ENCODE results near the gene HS3ST3A1.

HS3ST3A1 gene

GRCh38 chr17:13475574-13476223 lies 126.0 kb downstream of the HS3ST3A1 start:
- Histone ChIP-seq H3K9me3 (ENCODE audit: control insufficient read depth, low read length) (peaks cover 2% of the 10 kb centered on the region), H3K36me3 (ENCODE audit: control insufficient read depth, insufficient read depth, low read length) (no peaks in the 10 kb centered on the region), H3K4me3 (ENCODE audit: extremely low read depth, insufficient read depth, low read length, poor library complexity, severe bottlenecking) (no peak overlapping the region), H3K4me1 (ENCODE audit: control insufficient read depth, insufficient read depth, low read length, poor library complexity, severe bottlenecking) (peaks cover 14% of the 10 kb centered on the region), H3K27ac (ENCODE audit: low read depth, low read length, severe bottlenecking) (no peak overlapping the region)
- 90 to 100% methylated on average over 1 of the region's 2 CpGs for whole genome bisulfite sequencing, 2 experiments (ENCODE audit: insufficient coverage in 2 of 2)

GRCh38 chr17:13474073-13474800 lies 127.5 kb downstream of the HS3ST3A1 start:
- H3K4me1 ChIP-seq (ENCODE audit: control insufficient read depth, insufficient read depth, low read length, poor library complexity, severe bottlenecking) = peaks cover 14% of the 10 kb centered on the region
- H3K4me3 ChIP-seq (ENCODE audit: extremely low read depth, insufficient read depth, low read length, poor library complexity, severe bottlenecking) = no peak overlapping the region
- 88 to 91% methylated on average over 6 to 7 of the region's 10 CpGs for WGBS, 2 experiments (ENCODE audit: insufficient coverage in 2 of 2)
- no peaks in the 10 kb centered on the region for H3K36me3 ChIP-seq (ENCODE audit: control insufficient read depth, insufficient read depth, low read length)
- no peaks in the 10 kb centered on the region for H3K9me3 ChIP-seq (ENCODE audit: control insufficient read depth, low read length)
- no peak overlapping the region for H3K27ac ChIP-seq (ENCODE audit: low read depth, low read length, severe bottlenecking)

- 100% methylated on average over 2 of the region's 3 CpGs for WGBS, 2 experiments (ENCODE audit: insufficient coverage in 2 of 2)
- Histone ChIP-seq H3K36me3 (ENCODE audit: control insufficient read depth, insufficient read depth, low read length) (no peaks in the 10 kb centered on the region), H3K27ac (ENCODE audit: low read depth, low read length, severe bottlenecking) (no peak overlapping the region)
Measured at GRCh38 chr17:13465678-13466077, 136.1 kb downstream of the HS3ST3A1 start.

GRCh38 chr17:13462673-13463124 lies 139.0 kb downstream of the HS3ST3A1 start:
- Histone ChIP-seq H3K4me1 (ENCODE audit: control insufficient read depth, insufficient read depth, low read length, poor library complexity, severe bottlenecking) (no peaks in the 10 kb centered on the region), H3K27ac (ENCODE audit: low read depth, low read length, severe bottlenecking) (peak overlapping the region; percentile 65), H3K4me3 (ENCODE audit: extremely low read depth, insufficient read depth, low read length, poor library complexity, severe bottlenecking) (no peak overlapping the region), H3K36me3 (ENCODE audit: control insufficient read depth, insufficient read depth, low read length) (no peaks in the 10 kb centered on the region), H3K9me3 (ENCODE audit: control insufficient read depth, low read length) (no peaks in the 10 kb centered on the region)
- 79 to 95% methylated on average over 7 to 8 of the region's 8 CpGs for WGBS, 2 experiments (ENCODE audit: insufficient coverage in 2 of 2)

More at GRCh38 chr17:13465678-13466077, 136.1 kb downstream of the HS3ST3A1 start:
- H3K9me3 ChIP-seq (ENCODE audit: control insufficient read depth, low read length) = no peaks in the 10 kb centered on the region
- no peaks in the 10 kb centered on the region for H3K4me1 ChIP-seq (ENCODE audit: control insufficient read depth, insufficient read depth, low read length, poor library complexity, severe bottlenecking)
- H3K4me3 ChIP-seq (ENCODE audit: extremely low read depth, insufficient read depth, low read length, poor library complexity, severe bottlenecking) = no peak overlapping the region

GRCh38 chr17:13462146-13462545 lies 139.6 kb downstream of the HS3ST3A1 start:
- no peak overlapping the region for H3K4me3 ChIP-seq (ENCODE audit: extremely low read depth, insufficient read depth, low read length, poor library complexity, severe bottlenecking)
- H3K36me3 ChIP-seq (ENCODE audit: control insufficient read depth, insufficient read depth, low read length) = no peaks in the 10 kb centered on the region
- WGBS, 2 experiments (ENCODE audit: insufficient coverage in 2 of 2) = 80 to 100% methylated on average over 1 of the region's 1 CpG
- H3K9me3 ChIP-seq (ENCODE audit: control insufficient read depth, low read length) = no peaks in the 10 kb centered on the region
- H3K27ac ChIP-seq (ENCODE audit: low read depth, low read length, severe bottlenecking) = peak overlapping the region; percentile 65
- no peaks in the 10 kb centered on the region for H3K4me1 ChIP-seq (ENCODE audit: control insufficient read depth, insufficient read depth, low read length, poor library complexity, severe bottlenecking)

GRCh38 chr17:13460261-13461000 lies 141.3 kb downstream of the HS3ST3A1 start:
- Histone ChIP-seq H3K9me3 (ENCODE audit: control insufficient read depth, low read length) (no peaks in the 10 kb centered on the region), H3K4me1 (ENCODE audit: control insufficient read depth, insufficient read depth, low read length, poor library complexity, severe bottlenecking) (no peaks in the 10 kb centered on the region), H3K27ac (ENCODE audit: low read depth, low read length, severe bottlenecking) (no peak overlapping the region), H3K4me3 (ENCODE audit: extremely low read depth, insufficient read depth, low read length, poor library complexity, severe bottlenecking) (no peak overlapping the region), H3K36me3 (ENCODE audit: control insufficient read depth, insufficient read depth, low read length) (no peaks in the 10 kb centered on the region)
- 88 to 100% methylated on average over 1 of the region's 3 CpGs for WGBS, 2 experiments (ENCODE audit: insufficient coverage in 2 of 2)

GRCh38 chr17:13457783-13458182 lies 143.9 kb downstream of the HS3ST3A1 start:
- no peaks in the 10 kb centered on the region for H3K9me3 ChIP-seq (ENCODE audit: control insufficient read depth, low read length)
- H3K4me1 ChIP-seq (ENCODE audit: control insufficient read depth, insufficient read depth, low read length, poor library complexity, severe bottlenecking) = no peaks in the 10 kb centered on the region
- 94 to 100% methylated on average over 1 to 2 of the region's 3 CpGs for WGBS, 2 experiments (ENCODE audit: insufficient coverage in 2 of 2)
- H3K4me3 ChIP-seq (ENCODE audit: extremely low read depth, insufficient read depth, low read length, poor library complexity, severe bottlenecking) = no peak overlapping the region
- H3K27ac ChIP-seq (ENCODE audit: low read depth, low read length, severe bottlenecking) = no peak overlapping the region
- no peaks in the 10 kb centered on the region for H3K36me3 ChIP-seq (ENCODE audit: control insufficient read depth, insufficient read depth, low read length)

Data from mesodermal cell (in vitro differentiated cells).